Heart left ventricle (tissue), 13 donors: ENCODE data around the gene NIBAN1.

Experiments used
- POLR2A ChIP-seq, 2 donors: fragments of 450-650 bp; IDR thresholded peaks; one replicate each; pipeline ENCODE4 v1.6.1; 2017; ENCODE audit warnings: antibody characterized with exemption in 2 of 2, mild to moderate bottlenecking in 2 of 2, moderate library complexity in 2 of 2
- TF ChIP-seq, protein P1 (sequence below), 12 donors: fragments of 200-600 bp; sonication (generic) in 4 of 12; IDR thresholded peaks; one replicate each; pipeline versions ENCODE4 v1.5.0 to v1.8.0; 2018 to 2022; ENCODE audit warnings: antibody characterized with exemption in 12 of 12, mild to moderate bottlenecking in 5 of 12
- donor health status: ischemic (EF 13 %, LVEDD 7.1; RV severe dilation, severe dysfunction).
- donor health status: DM: no; HTN: yes; CAD: no.
- donor health status: DM: no; HTN: no; CAD: no.
- donor health status: ischemic (EF 25% LVEDD 6.9; RV normal size, moderate dysfunction).
- donor health status: ischemic (EF 25% LVEDD 5.7; RV mildly dilated, moderate dysfunction).
- donor health status: ischemic (EF 35%, LVEDD 5.7; RV mildly dilated, moderate dysfunction).
- donor health status: nonischemic (EF 11% LVEDD 7.7; RV severe dilation, severe dysfunction).
- donor health status: DM: yes; HTN: yes; CAD: no.
- donor health status: PGD.
- donor health status: ischemic (EF 29% LVEDD 5.4; RV normal size, mild dysfunction).
- donor health status: nonischemic (EF 23%, LVEDD 6.1; RV moderate dilation, normal function).

- TF ChIP-seq, protein P1, sequence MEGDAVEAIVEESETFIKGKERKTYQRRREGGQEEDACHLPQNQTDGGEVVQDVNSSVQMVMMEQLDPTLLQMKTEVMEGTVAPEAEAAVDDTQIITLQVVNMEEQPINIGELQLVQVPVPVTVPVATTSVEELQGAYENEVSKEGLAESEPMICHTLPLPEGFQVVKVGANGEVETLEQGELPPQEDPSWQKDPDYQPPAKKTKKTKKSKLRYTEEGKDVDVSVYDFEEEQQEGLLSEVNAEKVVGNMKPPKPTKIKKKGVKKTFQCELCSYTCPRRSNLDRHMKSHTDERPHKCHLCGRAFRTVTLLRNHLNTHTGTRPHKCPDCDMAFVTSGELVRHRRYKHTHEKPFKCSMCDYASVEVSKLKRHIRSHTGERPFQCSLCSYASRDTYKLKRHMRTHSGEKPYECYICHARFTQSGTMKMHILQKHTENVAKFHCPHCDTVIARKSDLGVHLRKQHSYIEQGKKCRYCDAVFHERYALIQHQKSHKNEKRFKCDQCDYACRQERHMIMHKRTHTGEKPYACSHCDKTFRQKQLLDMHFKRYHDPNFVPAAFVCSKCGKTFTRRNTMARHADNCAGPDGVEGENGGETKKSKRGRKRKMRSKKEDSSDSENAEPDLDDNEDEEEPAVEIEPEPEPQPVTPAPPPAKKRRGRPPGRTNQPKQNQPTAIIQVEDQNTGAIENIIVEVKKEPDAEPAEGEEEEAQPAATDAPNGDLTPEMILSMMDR (IDR thresholded peaks at IDR 0.05), result no peak
- TF ChIP-seq POLR2A (IDR thresholded peaks at IDR 0.05), result no peak
These were observed 42.6 kb upstream of the NIBAN1 start for GRCh38 chr1:185016880-185017279.
